Measurements from ENCODE around the gene CDYL2.

CDYL2 gene

GRCh38 chr16:80807906-80808305, 3.5 kb upstream of the CDYL2 start:
- TF ChIP-seq, protein P1, sequence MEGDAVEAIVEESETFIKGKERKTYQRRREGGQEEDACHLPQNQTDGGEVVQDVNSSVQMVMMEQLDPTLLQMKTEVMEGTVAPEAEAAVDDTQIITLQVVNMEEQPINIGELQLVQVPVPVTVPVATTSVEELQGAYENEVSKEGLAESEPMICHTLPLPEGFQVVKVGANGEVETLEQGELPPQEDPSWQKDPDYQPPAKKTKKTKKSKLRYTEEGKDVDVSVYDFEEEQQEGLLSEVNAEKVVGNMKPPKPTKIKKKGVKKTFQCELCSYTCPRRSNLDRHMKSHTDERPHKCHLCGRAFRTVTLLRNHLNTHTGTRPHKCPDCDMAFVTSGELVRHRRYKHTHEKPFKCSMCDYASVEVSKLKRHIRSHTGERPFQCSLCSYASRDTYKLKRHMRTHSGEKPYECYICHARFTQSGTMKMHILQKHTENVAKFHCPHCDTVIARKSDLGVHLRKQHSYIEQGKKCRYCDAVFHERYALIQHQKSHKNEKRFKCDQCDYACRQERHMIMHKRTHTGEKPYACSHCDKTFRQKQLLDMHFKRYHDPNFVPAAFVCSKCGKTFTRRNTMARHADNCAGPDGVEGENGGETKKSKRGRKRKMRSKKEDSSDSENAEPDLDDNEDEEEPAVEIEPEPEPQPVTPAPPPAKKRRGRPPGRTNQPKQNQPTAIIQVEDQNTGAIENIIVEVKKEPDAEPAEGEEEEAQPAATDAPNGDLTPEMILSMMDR (IDR thresholded peaks at IDR 0.05; ENCODE audit: low read depth, low read length), result no peak
- DNase-seq (ENCODE audit: extremely low read depth, low read depth), result no peak

DNA sequence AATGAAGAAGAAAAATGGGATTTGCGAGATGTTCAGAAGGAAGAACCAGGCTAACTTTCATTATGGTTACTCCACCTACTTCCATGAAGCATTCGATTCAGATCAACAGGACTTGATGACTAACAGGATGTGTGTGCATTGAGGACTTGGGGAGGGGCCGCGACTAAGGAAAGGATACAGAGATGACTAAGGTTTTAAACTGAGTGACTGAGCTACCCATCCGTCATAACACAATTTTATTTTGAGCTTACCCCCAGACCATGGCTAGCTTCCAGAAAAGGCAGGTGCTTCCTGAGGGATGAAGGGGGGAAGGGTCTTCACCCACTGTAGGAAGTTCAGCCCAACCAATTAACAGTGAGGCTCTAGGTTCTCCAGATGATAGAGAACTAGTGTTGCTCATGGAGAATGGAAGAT, 2.5 kb upstream of the CDYL2 start:
- DNase-seq (ENCODE audit: extremely low read depth, low read depth), result no peak
- TF ChIP-seq, protein P1 (IDR thresholded peaks at IDR 0.05; ENCODE audit: low read depth, low read length), result no peak

DNA sequence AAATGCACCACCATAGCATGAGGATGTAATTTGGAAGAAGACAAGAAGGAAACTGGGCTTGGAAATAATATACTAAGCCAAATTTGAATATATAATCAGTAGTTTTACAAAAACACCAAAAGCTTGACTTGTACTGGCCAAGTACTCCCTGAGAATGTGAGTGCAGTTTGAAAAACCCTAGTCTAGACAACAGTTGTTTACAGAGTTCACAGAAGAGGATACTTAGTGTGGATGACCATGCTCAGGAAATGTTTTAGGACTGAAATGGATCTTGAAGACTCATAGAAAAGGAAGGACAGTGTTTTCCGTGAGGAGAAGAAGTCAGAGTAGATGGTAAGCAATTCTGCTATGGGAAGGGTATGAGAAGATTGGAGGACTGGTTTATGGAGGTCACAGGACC, 1.9 kb upstream of the CDYL2 start:
- no peak for DNase-seq (ENCODE audit: extremely low read depth, low read depth)
- TF ChIP-seq, protein P1 (IDR thresholded peaks at IDR 0.05; ENCODE audit: low read depth, low read length), result no peak

DNA sequence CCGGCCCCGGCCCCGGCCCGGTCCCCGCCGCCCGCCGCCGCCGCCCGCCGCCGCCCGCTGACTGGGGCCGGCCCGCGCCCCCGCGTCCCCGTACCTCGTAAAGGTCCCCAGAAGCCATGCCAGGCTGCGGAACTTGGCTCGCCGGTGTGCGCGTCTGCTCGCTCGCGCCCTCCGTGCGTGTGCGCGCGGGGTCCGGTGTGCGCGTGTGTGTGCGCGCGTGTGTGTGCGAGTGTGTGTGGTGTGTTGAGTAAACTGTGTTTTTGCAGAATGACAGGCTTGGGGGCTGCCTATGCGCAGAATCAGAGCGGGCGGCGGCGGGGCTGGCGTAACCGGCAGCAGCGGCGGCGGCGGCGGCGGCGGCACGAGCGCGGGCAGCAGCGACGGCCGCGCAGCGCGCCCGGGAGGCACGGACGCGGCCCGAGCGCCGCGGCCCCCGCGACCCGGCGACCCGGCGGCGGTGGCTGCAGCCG, 307 bp downstream of the CDYL2 start:
- TF ChIP-seq, protein P1 (IDR thresholded peaks at IDR 0.05; ENCODE audit: low read depth, low read length), result no peak
- DNase-seq (ENCODE audit: extremely low read depth, low read depth), result peak; percentile 22

DNA sequence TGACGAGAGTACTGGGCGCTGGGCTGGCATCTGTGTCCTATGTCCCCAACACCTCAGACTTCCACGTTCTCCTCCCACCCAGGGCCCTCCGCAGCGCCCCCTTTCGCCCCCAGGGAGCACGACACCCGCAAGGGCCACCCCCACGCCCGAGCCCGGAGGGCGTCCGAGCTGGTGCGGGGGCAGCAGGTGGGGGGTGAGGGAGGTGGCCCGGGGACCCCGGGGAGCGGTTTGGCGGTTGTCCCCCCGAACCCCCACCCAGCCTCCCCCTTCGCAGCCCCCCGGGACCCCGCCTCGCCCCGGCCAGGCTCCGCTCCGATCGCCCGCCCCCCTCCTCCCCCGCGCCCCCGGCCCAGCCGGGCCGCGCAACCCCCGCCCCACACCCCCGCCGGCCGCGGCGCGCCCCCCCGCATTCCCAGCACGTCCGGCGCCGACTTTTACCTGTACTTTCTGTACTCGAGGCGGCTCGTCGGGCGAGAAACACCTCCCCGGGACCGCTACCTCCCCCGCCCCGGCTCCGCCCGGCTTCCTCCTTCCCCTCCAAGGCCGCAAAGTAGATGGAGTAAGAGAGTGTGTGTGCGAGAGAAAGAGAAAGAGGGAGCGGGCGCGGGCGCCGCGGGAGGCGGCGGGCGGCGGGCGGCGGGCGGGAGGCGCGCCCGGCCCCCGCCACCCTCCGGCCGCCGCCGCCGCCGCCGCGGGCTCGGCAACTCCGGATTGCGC, 901 bp downstream of the CDYL2 start:
- no peak for DNase-seq (ENCODE audit: extremely low read depth, low read depth)
- TF ChIP-seq, protein P1 (IDR thresholded peaks at IDR 0.05; ENCODE audit: low read depth, low read length), result peak; percentile 53

GRCh38 chr16:80802902-80803301, 1.5 kb downstream of the CDYL2 start:
- DNase-seq (ENCODE audit: extremely low read depth, low read depth), result no peak
- TF ChIP-seq, protein P1 (IDR thresholded peaks at IDR 0.05; ENCODE audit: low read depth, low read length), result no peak

DNA sequence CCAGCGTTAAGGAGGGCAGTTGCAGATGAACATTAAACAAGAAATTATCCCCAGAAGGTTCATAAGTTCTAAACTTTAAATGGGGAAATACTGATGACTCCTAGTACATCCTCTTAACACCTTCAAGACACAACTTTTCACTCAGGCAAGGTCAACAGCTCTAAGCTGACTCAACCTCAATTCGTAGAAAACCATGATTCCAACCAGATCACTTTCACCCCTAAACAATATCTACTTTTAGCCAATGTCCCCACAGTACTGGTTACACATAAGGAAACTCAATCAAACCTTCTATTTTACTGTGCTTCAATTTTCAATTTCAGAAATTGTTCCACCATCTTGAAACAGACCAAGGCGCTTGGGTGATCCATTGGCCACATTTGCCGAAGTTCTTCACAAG, 2.3 kb downstream of the CDYL2 start:
- TF ChIP-seq, protein P1 (IDR thresholded peaks at IDR 0.05; ENCODE audit: low read depth, low read length), result no peak
- no peak for DNase-seq (ENCODE audit: extremely low read depth, low read depth)
